ENCODE results near the gene ST6GALNAC1.

The ST6GALNAC1 gene

GRCh38 chr17:76671912-76672262 is 28.3 kb upstream of the ST6GALNAC1 start:
- TF ChIP-seq CTCF (IDR thresholded peaks at IDR 0.05; ENCODE audit: borderline replicate concordance, control extremely low read depth, extremely low read depth, insufficient read depth, missing control alignments), result no peak
- DNase-seq (ENCODE audit: low spot score), result no peak
- in situ Hi-C loops (cut with MboI; ENCODE audit: low sequenced_read_pairs, unreplicated experiment), result no loop called here

- peak; percentile 99 for DNase-seq (ENCODE audit: low spot score)
- no peak for TF ChIP-seq CTCF (IDR thresholded peaks at IDR 0.05; ENCODE audit: borderline replicate concordance, control extremely low read depth, extremely low read depth, insufficient read depth, missing control alignments)
These were observed 27.8 kb upstream of the ST6GALNAC1 start for GRCh38 chr17:76671123-76671911.

GRCh38 chr17:76670718-76671122 is 27.2 kb upstream of the ST6GALNAC1 start:
- in situ Hi-C loops (cut with MboI; ENCODE audit: low sequenced_read_pairs, unreplicated experiment), result no loop called here
- TF ChIP-seq CTCF (IDR thresholded peaks at IDR 0.05; ENCODE audit: borderline replicate concordance, control extremely low read depth, extremely low read depth, insufficient read depth, missing control alignments), result no peak
- peak; percentile 6 for DNase-seq (ENCODE audit: low spot score)

More at GRCh38 chr17:76671123-76671911, 27.8 kb upstream of the ST6GALNAC1 start:
- in situ Hi-C loops (cut with MboI; ENCODE audit: low sequenced_read_pairs, unreplicated experiment), result no loop called here

- no peak for TF ChIP-seq CTCF (IDR thresholded peaks at IDR 0.05; ENCODE audit: borderline replicate concordance, control extremely low read depth, extremely low read depth, insufficient read depth, missing control alignments)
- in situ Hi-C loops (cut with MboI; ENCODE audit: low sequenced_read_pairs, unreplicated experiment), result no loop called here
- peak; percentile 4 for DNase-seq (ENCODE audit: low spot score)
These were observed 26.6 kb upstream of the ST6GALNAC1 start for GRCh38 chr17:76670020-76670717.

DNA sequence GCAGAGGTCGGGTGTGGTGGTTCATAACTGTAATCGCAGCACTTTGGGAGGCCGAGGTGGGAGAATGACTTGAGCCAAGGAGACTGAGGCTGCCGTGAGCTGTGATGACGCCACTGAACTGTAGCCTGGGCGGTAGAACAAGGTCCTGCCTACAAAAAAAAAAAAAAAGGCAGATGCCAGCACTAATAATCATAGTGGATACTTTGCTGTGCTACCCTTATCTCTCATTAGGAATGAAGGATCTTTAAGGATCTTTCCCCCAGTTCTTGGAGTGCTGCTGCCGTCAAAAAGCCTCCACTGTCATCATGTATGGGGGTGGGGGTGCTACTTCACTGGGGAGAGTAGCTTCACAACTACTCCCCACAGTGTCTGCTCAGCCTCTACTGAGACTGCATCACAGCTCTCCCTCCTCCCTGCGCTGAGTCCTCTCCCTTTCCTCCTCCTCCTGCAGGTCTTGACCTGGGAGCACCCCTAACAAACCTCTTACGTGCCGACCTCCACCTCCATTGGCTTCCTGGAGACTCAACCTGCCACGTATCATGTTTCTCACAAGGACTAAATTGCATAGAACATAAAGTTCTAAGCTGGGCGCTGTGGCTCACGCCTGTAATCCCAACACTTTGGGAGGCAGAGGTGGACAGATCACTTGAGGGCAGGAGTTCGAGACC is 24.4 kb upstream of the ST6GALNAC1 start:
- TF ChIP-seq CTCF (IDR thresholded peaks at IDR 0.05; ENCODE audit: borderline replicate concordance, control extremely low read depth, extremely low read depth, insufficient read depth, missing control alignments), result no peak
- no peak for DNase-seq (ENCODE audit: low spot score)
- in situ Hi-C loops (cut with MboI; ENCODE audit: low sequenced_read_pairs, unreplicated experiment), result no loop called here

DNA sequence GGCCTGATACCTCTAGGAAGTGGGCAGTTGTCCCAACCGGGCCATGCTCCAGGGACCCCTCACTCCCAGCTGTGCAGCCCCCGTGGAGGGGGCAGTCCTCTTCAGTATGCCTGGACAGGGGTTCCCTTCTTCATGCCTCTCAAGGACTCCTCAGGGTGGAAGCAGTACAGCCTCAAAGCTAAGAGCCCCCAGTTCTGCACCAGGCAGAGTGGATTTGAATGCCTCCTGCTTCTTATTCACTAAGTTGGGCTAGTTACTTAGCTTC is 23.9 kb upstream of the ST6GALNAC1 start:
- in situ Hi-C loops (cut with MboI; ENCODE audit: low sequenced_read_pairs, unreplicated experiment), result no loop called here
- peak; percentile 3 for DNase-seq (ENCODE audit: low spot score)
- TF ChIP-seq CTCF (IDR thresholded peaks at IDR 0.05; ENCODE audit: borderline replicate concordance, control extremely low read depth, extremely low read depth, insufficient read depth, missing control alignments), result no peak
